H9 (cell line): ENCODE results near the gene RRH. TPM values are rescaled to one million over a fixed set of nuclear protein-coding genes. Genes with fewer than 3 reads are reported as not detected.

Experiments used
- DNase-seq: peaks from one replicate; pipeline ENCODE4 v3.0.0-alpha.2; 2017
- H2AFZ ChIP-seq: one replicate; pipeline ENCODE4 v1.6.1; 2013; ENCODE audit warnings: mild to moderate bottlenecking, low read length, control low read depth, moderate library complexity
- H2AK5ac ChIP-seq: 2 replicates; pipeline ENCODE4 v1.6.1; 2013; ENCODE audit warnings: low read length, control low read depth, mixed read lengths; ENCODE audit not compliant: insufficient read length
- H2BK120ac ChIP-seq: one replicate; pipeline ENCODE4 v1.6.1; 2013; ENCODE audit warnings: low read depth, mild to moderate bottlenecking, low read length, control low read depth, inconsistent platforms; ENCODE audit not compliant: poor library complexity, severe bottlenecking
- H2BK12ac ChIP-seq: 2 replicates; pipeline ENCODE4 v1.6.1; 2013; ENCODE audit warnings: low read length, control low read depth, mixed read lengths, low read depth; ENCODE audit not compliant: insufficient read length
- H2BK15ac ChIP-seq: 2 replicates; pipeline ENCODE4 v1.6.1; 2013; ENCODE audit warnings: low read depth, low read length, control low read depth
- H2BK20ac ChIP-seq: one replicate; pipeline ENCODE4 v1.6.1; 2013; ENCODE audit warnings: low read depth, mild to moderate bottlenecking, low read length, control low read depth, inconsistent platforms; ENCODE audit not compliant: poor library complexity, severe bottlenecking
- H2BK5ac ChIP-seq: 2 replicates; pipeline ENCODE4 v1.6.1; 2013; ENCODE audit warnings: low read length, control low read depth, mixed read lengths; ENCODE audit not compliant: insufficient read length
- H3K14ac ChIP-seq: 2 replicates; pipeline ENCODE4 v1.6.1; 2013; ENCODE audit warnings: low read length, control low read depth; ENCODE audit not compliant: insufficient read depth
- H3K18ac ChIP-seq: 2 replicates; pipeline ENCODE4 v1.6.1; 2013; ENCODE audit warnings: low read depth, mild to moderate bottlenecking, mixed read lengths, low read length, control low read depth; ENCODE audit not compliant: insufficient read length
- H3K23ac ChIP-seq: 2 replicates; pipeline ENCODE4 v1.6.1; 2013; ENCODE audit warnings: low read length, control low read depth, mixed read lengths, low read depth; ENCODE audit not compliant: insufficient read length
- H3K23me2 ChIP-seq: 2 replicates; pipeline ENCODE4 v1.6.1; 2013; ENCODE audit warnings: low read depth, mild to moderate bottlenecking, mixed read lengths, low read length, control low read depth; ENCODE audit not compliant: insufficient read length, poor library complexity, severe bottlenecking
- H3K27ac ChIP-seq: 2 replicates; pipeline ENCODE4 v1.5.1; 2013; ENCODE audit warnings: low read length, control low read depth, mixed read lengths, low read depth; ENCODE audit not compliant: insufficient read length
- H3K27me3 ChIP-seq: 2 replicates; pipeline ENCODE4 v1.6.1; 2013; ENCODE audit warnings: low read length, control low read depth, inconsistent platforms; ENCODE audit not compliant: insufficient read depth
- H3K4ac ChIP-seq: 2 replicates; pipeline ENCODE4 v1.6.1; 2013; ENCODE audit warnings: low read depth, mild to moderate bottlenecking, control low read depth, inconsistent platforms, low read length, moderate library complexity
- H3K4me1 ChIP-seq: 2 replicates; pipeline ENCODE4 v1.6.1; 2013; ENCODE audit warnings: low read length, control low read depth, inconsistent platforms; ENCODE audit not compliant: insufficient read depth
- H3K4me2 ChIP-seq: 2 replicates; pipeline ENCODE4 v1.6.1; 2013; ENCODE audit warnings: low read length, control low read depth, mixed read lengths; ENCODE audit not compliant: insufficient read length, insufficient read depth
- H3K56ac ChIP-seq: 2 replicates; pipeline ENCODE4 v1.6.1; 2013; ENCODE audit warnings: low read depth, mild to moderate bottlenecking, mixed read lengths, low read length, control low read depth; ENCODE audit not compliant: insufficient read length
- H3K79me1 ChIP-seq: 2 replicates; pipeline ENCODE4 v1.6.1; 2013; ENCODE audit warnings: low read depth, mild to moderate bottlenecking, moderate library complexity, low read length, control low read depth, inconsistent platforms; ENCODE audit not compliant: insufficient read depth, poor library complexity, severe bottlenecking
- H3K79me2 ChIP-seq: 2 replicates; pipeline ENCODE4 v1.6.1; 2013; ENCODE audit warnings: low read length, control low read depth, inconsistent platforms; ENCODE audit not compliant: insufficient read depth
- H3K9ac ChIP-seq: 2 replicates; pipeline ENCODE4 v1.6.1; 2013; ENCODE audit warnings: low read length, control low read depth, mixed read lengths; ENCODE audit not compliant: insufficient read length; ENCODE audit errors: extremely low read depth
- H3K9me3 ChIP-seq: one replicate; pipeline ENCODE4 v1.6.1; 2013; ENCODE audit warnings: low read depth, low read length, inconsistent platforms; ENCODE audit not compliant: control insufficient read depth
- H3T11ph ChIP-seq: one replicate; pipeline ENCODE4 v1.6.1; 2013; ENCODE audit warnings: mild to moderate bottlenecking, low read length, control low read depth, inconsistent platforms
- H4K20me1 ChIP-seq: one replicate; pipeline ENCODE4 v1.6.1; 2013; ENCODE audit not compliant: control insufficient read depth, insufficient read length, insufficient read depth
- H4K5ac ChIP-seq: 2 replicates; pipeline ENCODE4 v1.6.1; 2013; ENCODE audit warnings: low read depth, mild to moderate bottlenecking, mixed read lengths, low read length, control low read depth; ENCODE audit not compliant: insufficient read length
- H4K8ac ChIP-seq: replicated peaks from 2 replicates; pipeline ENCODE4 v1.6.1; 2013; ENCODE audit warnings: low read length, control low read depth, mixed read lengths, low read depth; ENCODE audit not compliant: insufficient read length
- H4K91ac ChIP-seq: 2 replicates; pipeline ENCODE4 v1.6.1; 2013; ENCODE audit warnings: low read depth, mild to moderate bottlenecking, moderate library complexity, mixed read lengths, low read length, control low read depth; ENCODE audit not compliant: insufficient read length
- H3K27ac Mint-ChIP-seq, 3 experiments: 2 replicates in 2 of 3; 3 replicates in 1 of 3; pipeline ENCODE4 v1.8.0; 2020 to 2021; ENCODE audit warnings: mixed read lengths in 3 of 3, mild to moderate bottlenecking in 1 of 3, moderate library complexity in 1 of 3
- H3K27me3 Mint-ChIP-seq: 2 replicates; pipeline ENCODE4 v1.8.0; 2021; ENCODE audit warnings: low read depth, mild to moderate bottlenecking, moderate library complexity, mixed read lengths
- H3K36me3 Mint-ChIP-seq, 3 experiments: 2 replicates in 2 of 3; 3 replicates in 1 of 3; pipeline ENCODE4 v1.8.0; 2020 to 2021; ENCODE audit warnings: low read depth in 3 of 3, mixed read lengths in 3 of 3; ENCODE audit not compliant: insufficient read depth in 1 of 3
- H3K4me1 Mint-ChIP-seq, 2 experiments: 2 replicates each; pipeline ENCODE4 v1.8.0; 2020; ENCODE audit warnings: mixed read lengths in 2 of 2
- H3K4me3 Mint-ChIP-seq, 2 experiments: 2 replicates in 1 of 2; 3 replicates in 1 of 2; pipeline ENCODE4 v1.8.0; 2020 to 2021; ENCODE audit warnings: mild to moderate bottlenecking in 2 of 2, mixed read lengths in 2 of 2, moderate library complexity in 1 of 2
- H3K9me3 Mint-ChIP-seq, 2 experiments: 2 replicates in 1 of 2; 3 replicates in 1 of 2; pipeline ENCODE4 v1.8.0; 2020; ENCODE audit warnings: mild to moderate bottlenecking in 2 of 2, mixed read lengths in 2 of 2, moderate library complexity in 1 of 2
- CTCF ChIP-seq: fragments of 200-600 bp; sonication (generic); conservative IDR thresholded peaks from 3 replicates; pipeline ENCODE4 v1.8.0; 2021; ENCODE audit warnings: antibody characterized with exemption, mild to moderate bottlenecking
- WGBS: extraction: QIAGEN DNeasy Blood & Tissue Kit; methylation state at CpG from one replicate; pipeline ENCODE4 v1.1.7; 2013; ENCODE audit warnings: missing lambda C conversion rate, low lambda C conversion rate, mixed read lengths; ENCODE audit not compliant: insufficient read length; ENCODE audit errors: extremely low coverage; 5-methylcytosine and 5-hydroxymethylcytosine counted together
- total RNA-seq: library from RNA; stranded (reverse); gene quantifications from 2 replicates; pipeline ENCODE4 v1.2.1, GENCODE V29; 2021

The RRH gene
- total RNA-seq, 1 experiment from 2014 or later: not detected

GRCh38 chr4:109872950-109873656 lies 45.3 kb downstream of the RRH start:
- Histone ChIP-seq H3K18ac (no peak overlapping the region), H2BK12ac (no peak overlapping the region), H3K4me1 (no peaks in the 10 kb centered on the region), H3K79me2 (no peaks in the 10 kb centered on the region), H3K4me2 (no peak overlapping the region), H3K27me3 (no peaks in the 10 kb centered on the region), H3K56ac (no peak overlapping the region), H3K4ac (no peak overlapping the region), H2BK20ac (no peak overlapping the region), H3K9me3 (no peaks in the 10 kb centered on the region), H3K23me2 (no peaks in the 10 kb centered on the region), H2BK15ac (no peak overlapping the region), H4K91ac (no peak overlapping the region), H3T11ph (no peak overlapping the region), H3K79me1 (no peaks in the 10 kb centered on the region), H4K5ac (no peak overlapping the region), H3K14ac (no peak overlapping the region), H4K20me1 (no peaks in the 10 kb centered on the region), H4K8ac (no peak overlapping the region), H3K9ac (no peak overlapping the region), H2BK120ac (no peak overlapping the region), H2AFZ (no peak overlapping the region), H2AK5ac (no peak overlapping the region), H3K27ac (no peak overlapping the region), H3K23ac (no peak overlapping the region), H2BK5ac (no peak overlapping the region)
- TF ChIP-seq CTCF: no peak
- H3K27me3 Mint-ChIP-seq: no peaks in the 10 kb centered on the region; the same call in 1 of the 2 replicates
- no peak for DNase-seq
- no CpG with 5 or more reads among the region's 6 CpGs for WGBS
- H3K27ac Mint-ChIP-seq: no peak overlapping the region
- peaks cover 0 to 5% (median 0%) of the 10 kb centered on the region in 3 experiments; a peak in 2 of 7 replicates for H3K36me3 Mint-ChIP-seq
- H3K9me3 Mint-ChIP-seq: peaks cover 0 to 3% of the 10 kb centered on the region in 2 experiments; a peak in 2 of 5 replicates
- H3K4me1 Mint-ChIP-seq: no peaks in the 10 kb centered on the region
- no peak overlapping the region for H3K4me3 Mint-ChIP-seq
